Measurements from ENCODE around the gene CDCP1.

CDCP1 gene

GRCh38 chr3:45131201-45131600, 15.0 kb downstream of the CDCP1 start:
- CTCF ChIA-PET, result interaction anchor here (1.2 to 1.4 kb wide), 2 partner anchors 10 to 13 kb away, joined by 3 to 5 read pairs; no protein-coding TSS in a partner anchor
- DNase-seq (ENCODE audit: extremely low spot score), result no peak
- POLR2A ChIA-PET, result no interaction called here
- TF ChIP-seq CTCF (IDR thresholded peaks at IDR 0.05; ENCODE audit: control extremely low read depth, extremely low read depth, low read depth, missing control alignments), result no peak

- DNase-seq (ENCODE audit: extremely low spot score), result no peak
- ChIA-PET POLR2A (no interaction called here), CTCF (interaction anchor here (1.2 to 1.4 kb wide), 2 partner anchors 9 to 12 kb away, joined by 3 to 5 read pairs; no protein-coding TSS in a partner anchor)
- TF ChIP-seq CTCF (IDR thresholded peaks at IDR 0.05; ENCODE audit: control extremely low read depth, extremely low read depth, low read depth, missing control alignments), result no peak
Measured at GRCh38 chr3:45130476-45130875, 15.7 kb downstream of the CDCP1 start.

GRCh38 chr3:45128950-45129349, 17.2 kb downstream of the CDCP1 start:
- no peak for DNase-seq (ENCODE audit: extremely low spot score)
- CTCF ChIA-PET, result interaction anchor here (0.9 kb wide), 1 partner anchor 76 kb away, joined by 3 read pairs; no protein-coding TSS in a partner anchor
- POLR2A ChIA-PET, result no interaction called here
- no peak for TF ChIP-seq CTCF (IDR thresholded peaks at IDR 0.05; ENCODE audit: control extremely low read depth, extremely low read depth, low read depth, missing control alignments)

- no peak for DNase-seq (ENCODE audit: extremely low spot score)
- CTCF ChIA-PET, result no interaction called here
- POLR2A ChIA-PET, result no interaction called here
- no peak for TF ChIP-seq CTCF (IDR thresholded peaks at IDR 0.05; ENCODE audit: control extremely low read depth, extremely low read depth, low read depth, missing control alignments)
Measured at GRCh38 chr3:45127130-45127822, 18.9 kb downstream of the CDCP1 start.

GRCh38 chr3:45126730-45127129, 19.4 kb downstream of the CDCP1 start:
- DNase-seq (ENCODE audit: extremely low spot score), result no peak
- TF ChIP-seq CTCF (IDR thresholded peaks at IDR 0.05; ENCODE audit: control extremely low read depth, extremely low read depth, low read depth, missing control alignments), result no peak
- ChIA-PET POLR2A (no interaction called here), CTCF (no interaction called here)

- CTCF ChIA-PET, result interaction anchor here (1.3 kb wide), 1 partner anchor 10 kb away, joined by 3 read pairs; no protein-coding TSS in a partner anchor
- POLR2A ChIA-PET, result no interaction called here
- DNase-seq (ENCODE audit: extremely low spot score), result no peak
- TF ChIP-seq CTCF (IDR thresholded peaks at IDR 0.05; ENCODE audit: control extremely low read depth, extremely low read depth, low read depth, missing control alignments), result no peak
Measured at GRCh38 chr3:45125550-45126026, 20.6 kb downstream of the CDCP1 start.
